ENCODE data around the gene ADK. TPM values are rescaled to one million over a fixed set of nuclear protein-coding genes. Genes with fewer than 3 reads are reported as not detected.

Gene ADK
- total RNA-seq, 4 donors from 2014 or later: 42.3 to 46.3 (median 42.9) TPM

- intact Hi-C loops (cut with DNase I; ENCODE audit: low total_unique reads): no loop called here
- WGBS, 2 donors: 94 to 96% methylated on average over 5 of the region's 5 CpGs
- H3K4me3 ChIP-seq (ENCODE audit: low read depth, poor library complexity, severe bottlenecking): no peak overlapping the region
- no peak for TF ChIP-seq POLR2A (IDR thresholded peaks at IDR 0.05)
- no peak for TF ChIP-seq CTCF (IDR thresholded peaks at IDR 0.05)
- DNase-seq (ENCODE audit: low spot score in 2 of 2): no peak
Measured at GRCh38 chr10:74658511-74658910, 507.5 kb downstream of the ADK start.

DNA sequence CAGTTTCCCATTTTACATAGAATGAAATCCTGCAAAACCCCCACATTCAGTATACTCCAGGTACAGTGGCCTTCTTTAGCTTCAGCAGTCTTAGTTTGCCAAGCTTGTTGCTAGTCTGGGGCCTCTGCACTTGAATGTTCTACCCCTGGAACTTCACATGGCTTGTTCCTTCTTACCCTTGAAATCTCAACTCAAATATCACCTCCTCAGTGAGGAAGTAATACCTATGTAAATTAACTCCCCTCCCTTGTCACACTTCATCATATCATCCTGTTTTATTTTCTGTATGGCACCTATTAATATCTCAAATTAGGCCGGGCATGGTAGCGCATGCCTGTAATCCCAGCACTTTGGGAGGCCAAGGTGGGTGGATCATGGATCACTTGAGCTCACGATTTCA lies 511.6 kb downstream of the ADK start:
- 92 to 94% methylated on average over 3 of the region's 3 CpGs for WGBS, 2 donors
- H3K4me3 ChIP-seq (ENCODE audit: low read depth, poor library complexity, severe bottlenecking): no peak overlapping the region
- intact Hi-C loops (cut with DNase I; ENCODE audit: low total_unique reads): no loop called here

GRCh38 chr10:74669210-74669609 lies 518.2 kb downstream of the ADK start:
- TF ChIP-seq POLR2A (IDR thresholded peaks at IDR 0.05) (no peak), CTCF (IDR thresholded peaks at IDR 0.05) (no peak)
- WGBS, 2 donors: 56 to 60% methylated on average over 3 of the region's 3 CpGs
- no peak overlapping the region for H3K4me3 ChIP-seq (ENCODE audit: low read depth, poor library complexity, severe bottlenecking)
- no peak for DNase-seq (ENCODE audit: low spot score in 2 of 2)
- intact Hi-C loops (cut with DNase I; ENCODE audit: low total_unique reads): no loop called here

More for the DNA sequence above, 511.6 kb downstream of the ADK start:
- no peak for DNase-seq (ENCODE audit: low spot score in 2 of 2)
- TF ChIP-seq CTCF (IDR thresholded peaks at IDR 0.05) (no peak), POLR2A (IDR thresholded peaks at IDR 0.05) (no peak)

DNA sequence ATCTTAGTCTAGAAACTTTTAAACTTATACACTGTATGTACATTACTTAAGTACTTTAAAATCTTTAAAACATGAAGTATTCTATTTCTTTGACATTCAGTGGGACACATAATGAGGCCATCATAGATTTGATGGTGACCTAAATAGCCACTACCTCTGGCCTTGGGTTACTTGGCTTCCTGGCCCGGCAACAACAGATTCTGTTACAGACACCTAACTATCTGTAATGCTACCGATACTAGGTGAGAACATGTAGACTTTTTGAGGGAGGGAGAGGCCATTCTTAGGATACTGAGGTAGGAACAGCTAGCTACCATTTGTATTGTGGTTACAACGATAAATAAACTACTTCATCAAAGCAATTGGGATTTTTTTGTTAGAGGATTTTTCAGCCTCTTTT lies 520.7 kb downstream of the ADK start:
- TF ChIP-seq POLR2A (IDR thresholded peaks at IDR 0.05) (no peak), CTCF (IDR thresholded peaks at IDR 0.05) (no peak)
- no peak overlapping the region for H3K4me3 ChIP-seq (ENCODE audit: low read depth, poor library complexity, severe bottlenecking)
- no peak for DNase-seq (ENCODE audit: low spot score in 2 of 2)
- WGBS, 2 donors: 85 to 96% methylated on average over 3 of the region's 3 CpGs
- intact Hi-C loops (cut with DNase I; ENCODE audit: low total_unique reads): no loop called here

DNA sequence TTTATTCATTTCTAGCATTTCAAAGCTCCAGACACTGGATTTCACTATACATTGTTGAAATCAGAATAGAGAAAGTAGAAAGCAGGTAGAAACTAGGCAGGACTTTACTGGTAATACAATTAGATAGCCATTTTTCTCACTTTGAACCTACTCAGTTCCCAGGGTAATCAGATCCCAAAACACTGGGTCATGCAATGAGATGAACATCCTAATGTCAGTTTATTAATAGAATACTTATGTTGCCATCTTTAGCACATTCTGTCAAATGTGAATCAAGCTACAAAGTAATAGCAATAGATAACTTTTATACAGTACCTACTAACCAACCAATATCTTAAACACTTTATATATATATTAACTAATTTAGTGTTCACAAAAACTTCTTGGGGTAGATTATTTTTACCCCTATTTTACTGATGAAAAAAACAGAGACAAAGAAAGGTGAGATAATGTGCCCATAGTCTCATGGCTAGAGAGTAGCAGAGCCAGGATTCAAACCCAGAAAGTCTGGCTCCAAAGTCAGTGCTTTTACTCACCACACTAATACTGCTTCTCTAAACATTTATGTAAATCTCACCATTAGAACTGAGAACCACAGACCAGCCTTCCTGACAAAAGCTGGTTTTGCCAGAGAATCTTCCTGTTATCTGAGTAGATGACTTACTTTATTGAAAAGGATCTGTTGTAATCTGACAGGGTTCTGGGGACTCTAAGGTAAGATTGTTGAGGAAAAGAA lies 521.6 kb downstream of the ADK start:
- TF ChIP-seq CTCF (IDR thresholded peaks at IDR 0.05): no peak
- TF ChIP-seq POLR2A (IDR thresholded peaks at IDR 0.05): no peak
- no peak overlapping the region for H3K4me3 ChIP-seq (ENCODE audit: low read depth, poor library complexity, severe bottlenecking)
- intact Hi-C loops (cut with DNase I; ENCODE audit: low total_unique reads): no loop called here
- no peak for DNase-seq (ENCODE audit: low spot score in 2 of 2)

DNA sequence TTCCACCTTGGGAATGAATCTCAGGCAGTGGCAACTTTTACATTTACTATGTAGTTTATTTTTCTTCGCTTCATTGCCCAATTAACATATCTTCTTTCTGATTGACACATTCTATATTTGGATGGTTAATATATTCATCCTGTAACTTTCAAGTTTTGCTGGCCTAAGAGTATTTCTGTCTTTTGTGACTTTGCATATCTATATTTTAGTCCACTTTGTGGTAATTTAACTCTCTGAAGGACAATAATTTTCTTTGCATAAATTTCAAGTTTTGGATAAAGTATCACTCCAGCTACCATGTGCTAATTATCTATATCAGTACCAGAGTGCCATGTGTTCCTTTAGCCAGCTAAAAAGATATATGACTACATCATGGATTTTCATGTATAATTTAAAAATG lies 523.9 kb downstream of the ADK start:
- TF ChIP-seq POLR2A (IDR thresholded peaks at IDR 0.05) (no peak), CTCF (IDR thresholded peaks at IDR 0.05) (no peak)
- no peak overlapping the region for H3K4me3 ChIP-seq (ENCODE audit: low read depth, poor library complexity, severe bottlenecking)
- no peak for DNase-seq (ENCODE audit: low spot score in 2 of 2)
- WGBS, 2 donors: 87 to 100% methylated on average over 1 of the region's 1 CpG
- intact Hi-C loops (cut with DNase I; ENCODE audit: low total_unique reads): no loop called here

Data from lower leg skin (tissue), 4 donors.